IMR-90 (cell line): Measurements from ENCODE around the gene NNAT. TPM values are rescaled to one million over a fixed set of nuclear protein-coding genes. Genes with fewer than 3 reads are reported as not detected.
A peak's percentile ranks its signal among the peaks of the same experiment; 100 is the strongest.

Source experiments
- ATAC-seq: fragments of 200-7000 bp; cut with Tn5 transposase; 2 replicates; pipeline ENCODE4 v1.9.1; 2020; ENCODE audit warnings: low read depth, mild to moderate bottlenecking, moderate library complexity
- BruUV-seq: library from RNA; stranded (reverse); fragments of 400-500 nt; replicated peaks from 2 replicates; lab custom pipeline; 2021; lab: Mats Ljungman, UMichigan
- CTCF ChIA-PET: fragments of 300-600 bp; formaldehyde crosslinking; extraction: SDS; loops from one replicate; lab custom pipeline; 2021; ENCODE audit warnings: antibody characterized with exemption; lab: Yijun Ruan, JAX
- POLR2A ChIA-PET: fragments of 300-600 bp; sonication (Branson Sonifier 250); formaldehyde crosslinking; loops from one replicate; lab custom pipeline; 2022; ENCODE audit warnings: antibody characterized with exemption; ENCODE audit not compliant: unreplicated experiment; lab: Charles Lee
- DNase-seq: peaks from one replicate; pipeline ENCODE4 v3.0.0; 2013
- H2AFZ ChIP-seq: replicated peaks from 2 replicates; pipeline ENCODE3; 2013; ENCODE audit warnings: low read length, mild to moderate bottlenecking; ENCODE audit not compliant: poor library complexity
- H2AK5ac ChIP-seq: 2 replicates; pipeline ENCODE4 v1.6.1; 2013; ENCODE audit warnings: low read depth, low read length, inconsistent platforms
- H2AK9ac ChIP-seq: replicated peaks from 2 replicates; pipeline ENCODE3; 2013; ENCODE audit warnings: mild to moderate bottlenecking, low read depth, low read length, moderate library complexity; ENCODE audit not compliant: poor library complexity
- H2BK120ac ChIP-seq: 2 replicates; pipeline ENCODE4 v1.6.1; 2013; ENCODE audit warnings: low read depth, low read length, inconsistent platforms
- H2BK15ac ChIP-seq: 3 replicates; pipeline ENCODE4 v1.6.1; 2013; ENCODE audit warnings: low read depth, low read length, inconsistent platforms
- H2BK20ac ChIP-seq: 2 replicates; pipeline ENCODE4 v1.6.1; 2013; ENCODE audit warnings: low read depth, mild to moderate bottlenecking, inconsistent platforms, low read length, moderate library complexity
- H2BK5ac ChIP-seq: 2 replicates; pipeline ENCODE4 v1.6.1; 2013; ENCODE audit warnings: mild to moderate bottlenecking, low read depth, low read length, inconsistent platforms; ENCODE audit not compliant: poor library complexity, severe bottlenecking
- H3K14ac ChIP-seq: replicated peaks from 2 replicates; pipeline ENCODE4 v1.6.1; 2013; ENCODE audit warnings: low read depth, low read length, inconsistent platforms
- H3K18ac ChIP-seq: 2 replicates; pipeline ENCODE4 v1.6.1; 2013; ENCODE audit warnings: low read depth, low read length, control low read depth
- H3K23ac ChIP-seq: 2 replicates; pipeline ENCODE4 v1.6.1; 2013; ENCODE audit warnings: low read depth, low read length, inconsistent platforms
- H3K27ac ChIP-seq: 2 replicates; pipeline ENCODE4 v1.5.1; 2013; ENCODE audit warnings: mild to moderate bottlenecking, control low read depth, low read length; ENCODE audit not compliant: insufficient read depth
- H3K27me3 ChIP-seq: 2 replicates; pipeline ENCODE4 v1.6.1; 2013; ENCODE audit warnings: low read length; ENCODE audit not compliant: control insufficient read depth, insufficient read depth
- H3K36me3 ChIP-seq: 2 replicates; pipeline ENCODE4 v1.6.1; 2013; ENCODE audit warnings: low read length, mixed read lengths; ENCODE audit not compliant: control insufficient read depth, insufficient read depth
- H3K4ac ChIP-seq: 2 replicates; pipeline ENCODE4 v1.6.1; 2013; ENCODE audit warnings: low read depth, low read length, inconsistent platforms
- H3K4me1 ChIP-seq: 2 replicates; pipeline ENCODE4 v1.6.1; 2013; ENCODE audit warnings: low read length, mixed read lengths; ENCODE audit not compliant: control insufficient read depth, insufficient read depth
- H3K4me2 ChIP-seq: 2 replicates; pipeline ENCODE4 v1.6.1; 2013; ENCODE audit warnings: low read depth, mild to moderate bottlenecking, control low read depth, low read length, moderate library complexity
- H3K4me3 ChIP-seq: 2 replicates; pipeline ENCODE4 v1.5.1; 2013; ENCODE audit warnings: low read depth, mild to moderate bottlenecking, control low read depth, low read length, moderate library complexity; ENCODE audit not compliant: insufficient read depth
- H3K56ac ChIP-seq: 2 replicates; pipeline ENCODE4 v1.6.1; 2013; ENCODE audit warnings: low read length, inconsistent platforms; ENCODE audit not compliant: insufficient read depth; ENCODE audit errors: extremely low read depth
- H3K79me1 ChIP-seq, 2 experiments: 2 replicates each; pipeline ENCODE4 v1.6.1; 2013; ENCODE audit warnings: low read length in 2 of 2, inconsistent platforms in 1 of 2, low read depth in 1 of 2
- H3K9ac ChIP-seq: 2 replicates; pipeline ENCODE4 v1.6.1; 2013; ENCODE audit warnings: low read depth, low read length, control low read depth
- H3K9me1 ChIP-seq: 2 replicates; pipeline ENCODE4 v1.6.1; 2013; ENCODE audit warnings: low read length, inconsistent platforms; ENCODE audit not compliant: insufficient read depth
- H3K9me3 ChIP-seq: 2 replicates; pipeline ENCODE4 v1.6.1; 2013; ENCODE audit warnings: low read length; ENCODE audit not compliant: control insufficient read depth, insufficient read depth
- H4K20me1 ChIP-seq: 2 replicates; pipeline ENCODE4 v1.6.1; 2013; ENCODE audit warnings: low read length, inconsistent platforms; ENCODE audit not compliant: insufficient read depth
- H4K5ac ChIP-seq: 2 replicates; pipeline ENCODE4 v1.6.1; 2013; ENCODE audit warnings: mild to moderate bottlenecking, low read depth, low read length, control low read depth
- H4K8ac ChIP-seq, 2 experiments: 2 replicates each; pipeline ENCODE4 v1.6.1; 2013; ENCODE audit warnings: low read depth in 2 of 2, low read length in 2 of 2, control low read depth in 1 of 2, inconsistent platforms in 1 of 2
- H4K91ac ChIP-seq: 2 replicates; pipeline ENCODE4 v1.6.1; 2013; ENCODE audit warnings: low read depth, low read length, inconsistent platforms; ENCODE audit not compliant: insufficient read depth
- CTCF ChIP-seq: conservative IDR thresholded peaks from 2 replicates; pipeline ENCODE4 v1.5.1; 2012; ENCODE audit warnings: mild to moderate bottlenecking, low read depth, low read length, improper control_type of control experiment
- NFE2L2 ChIP-seq: fragments of 150-350 bp; IDR thresholded peaks from 2 replicates; pipeline ENCODE4 v1.6.1; 2016; ENCODE audit warnings: low read depth, mild to moderate bottlenecking, low read length
- POLR2A ChIP-seq: IDR thresholded peaks from 2 replicates; pipeline ENCODE4 v1.6.1; 2012; ENCODE audit warnings: mild to moderate bottlenecking, low read depth, low read length
- RAD21 ChIP-seq: IDR thresholded peaks from 2 replicates; pipeline ENCODE4 v1.6.1; 2012; ENCODE audit warnings: low read length, improper control_type of control experiment
- RCOR1 ChIP-seq: IDR thresholded peaks from 2 replicates; pipeline ENCODE4 v1.6.1; 2012; ENCODE audit warnings: mild to moderate bottlenecking, low read length, improper control_type of control experiment; ENCODE audit not compliant: insufficient replicate concordance
- SMC3 ChIP-seq: fragments of 150-350 bp; IDR thresholded peaks from 2 replicates; pipeline ENCODE4 v1.6.1; 2016; ENCODE audit warnings: low read depth, mild to moderate bottlenecking, antibody characterized with exemption, low read length, moderate library complexity
- WGBS, 2 experiments: methylation state at CpG; one replicate each; pipeline versions ENCODE4 v1.1.5 to v1.1.7; 2013; ENCODE audit warnings: missing lambda C conversion rate in 2 of 2; ENCODE audit not compliant: insufficient read length in 1 of 2; ENCODE audit errors: extremely low coverage in 2 of 2; 5-methylcytosine and 5-hydroxymethylcytosine counted together
- dilution Hi-C: fragments of 300-500 bp; cut with HindIII; formaldehyde crosslinking; loops from one replicate; pipeline ENCODE4 v1.14.3; 2018; ENCODE audit warnings: low sequenced_read_pairs; ENCODE audit not compliant: unreplicated experiment
- in situ Hi-C: fragments of 300-500 bp; cut with MboI; formaldehyde crosslinking; loops from 3 replicates; pipeline ENCODE4 v1.14.3; 2019; ENCODE audit warnings: low sequenced_read_pairs, inconsistent platforms, mixed read lengths
- intact Hi-C: fragments of 100-400 bp; cut with micrococcal nuclease; formaldehyde crosslinking; loops from 2 replicates; pipeline ENCODE4 v1.10.0; 2022
- polyA plus RNA-seq, 3 experiments: library from polyadenylated mRNA; depleted of rRNA; stranded (reverse); fragments of >200 nt; gene quantifications; 2 replicates each; pipeline ENCODE4 v1.2.3, GENCODE V29; 2012; ENCODE audit warnings: low replicate concordance in 1 of 3
- total RNA-seq: library from RNA; depleted of rRNA; stranded (reverse); fragments of >200 nt; gene quantifications from 2 replicates; pipeline ENCODE4 v1.2.3, GENCODE V29; 2012

Gene NNAT
- total and polyA plus RNA-seq, 2 of the 4 experiments (the other 2 are of a cell fraction): 2.0 to 6.5 TPM

- H3K4me3 ChIP-seq: no peak overlapping the region
- H3K4me2 ChIP-seq: no peak overlapping the region
- H3K9me1 ChIP-seq: no peaks in the 10 kb centered on the region
- no peaks in the 10 kb centered on the region for H3K9me3 ChIP-seq
- H4K91ac ChIP-seq: no peak overlapping the region
- H2BK5ac ChIP-seq: no peak overlapping the region
- H3K27me3 ChIP-seq: peaks cover 14% of the 10 kb centered on the region
- H3K4ac ChIP-seq: no peak overlapping the region
- H4K8ac ChIP-seq: no peak overlapping the region
- H3K36me3 ChIP-seq: no peaks in the 10 kb centered on the region
- no peak overlapping the region; the same call in 1 of the 2 replicates for H4K5ac ChIP-seq
- no peak overlapping the region for H2BK120ac ChIP-seq
- H2AFZ ChIP-seq: peak overlapping the region; percentile 73
- ChIA-PET POLR2A (no interaction called here), CTCF (interaction anchor here (1.0 to 1.1 kb wide), 3 partner anchors 150 to 339 kb away, joined by 3 read pairs; no protein-coding TSS in a partner anchor)
- H3K9ac ChIP-seq: no peak overlapping the region
- no peak overlapping the region for H2BK15ac ChIP-seq
- dilution Hi-C loops: no loop called here
- BruUV-seq: no TSS peak
- 67% methylated on average over 1 of the region's 6 CpGs; no CpG with 5 or more reads in 1 of the 2 experiments for WGBS, 2 experiments
- H3K18ac ChIP-seq: no peak overlapping the region
- H3K14ac ChIP-seq: no peak overlapping the region
- no peak overlapping the region for H2AK9ac ChIP-seq
- in situ Hi-C loops: loop anchor here (5.0 kb wide), 2 partner anchors 262 to 337 kb away; no protein-coding TSS in a partner anchor
- H4K20me1 ChIP-seq: no peaks in the 10 kb centered on the region
- no peaks in the 10 kb centered on the region for H3K79me1 ChIP-seq
- intact Hi-C loops: loop anchor here (1.0 to 2.0 kb wide), 4 partner anchors 150 to 342 kb away; no protein-coding TSS in a partner anchor
- ATAC-seq (peak; percentile 98), DNase-seq (peak; percentile 77)
- H3K23ac ChIP-seq: no peak overlapping the region
- no peak overlapping the region for H3K56ac ChIP-seq
- H3K4me1 ChIP-seq: no peaks in the 10 kb centered on the region
- TF ChIP-seq RCOR1: no peak
- peak; percentile 99 for TF ChIP-seq RAD21
- TF ChIP-seq POLR2A: peak; percentile 49; the same call in 1 of the 2 replicates
- TF ChIP-seq SMC3: peak; percentile 93
- TF ChIP-seq NFE2L2: no peak
- peak; percentile 93 for TF ChIP-seq CTCF
- H2BK20ac ChIP-seq: no peak overlapping the region
- peak overlapping the region; percentile 49; the same call in 1 of the 2 replicates for H2AK5ac ChIP-seq
- no peak overlapping the region for H3K27ac ChIP-seq
Measured at GRCh38 chr20:37534401-37535157, 13.5 kb downstream of the NNAT start.
